OCI-LY1 (cell line): Measurements from ENCODE around the gene SZT2.

Source experiments
- EZH2 ChIP-seq: fragments of 200-600 bp; sonication (generic), shearing (Covaris generic); IDR thresholded peaks from 2 replicates; pipeline ENCODE4 v1.8.0; 2017; ENCODE audit warnings: borderline replicate concordance, mixed run types, mild to moderate bottlenecking, antibody characterized with exemption, low read length, moderate library complexity, mixed read lengths
- TF ChIP-seq, protein P1 (sequence below): fragments of 200-600 bp; sonication (generic), shearing (Covaris generic); IDR thresholded peaks from 2 replicates; pipeline ENCODE4 v1.5.1; 2017; ENCODE audit warnings: mild to moderate bottlenecking, antibody characterized with exemption, low read length, moderate library complexity, mixed read lengths

DNA sequence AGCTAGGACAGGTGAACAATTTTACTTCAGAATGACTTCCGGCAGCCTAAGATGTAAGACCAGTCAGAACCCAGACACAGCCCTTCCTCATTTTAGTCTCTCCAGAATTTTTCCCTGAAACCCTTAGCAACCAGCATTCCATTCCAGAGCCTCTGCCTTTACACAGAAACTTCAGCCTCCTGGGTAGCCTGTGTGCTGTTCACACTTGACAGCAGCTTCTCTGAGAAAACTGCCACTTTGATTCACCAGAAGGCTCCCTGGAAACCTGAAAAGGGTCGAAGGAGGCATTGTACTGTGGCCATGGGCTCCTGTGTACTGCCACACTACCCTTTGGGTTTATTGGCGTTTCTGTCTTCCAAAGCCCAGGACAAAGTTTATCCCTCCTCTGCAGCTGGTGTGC, 46.7 kb downstream of the SZT2 start:
- TF ChIP-seq, protein P1, sequence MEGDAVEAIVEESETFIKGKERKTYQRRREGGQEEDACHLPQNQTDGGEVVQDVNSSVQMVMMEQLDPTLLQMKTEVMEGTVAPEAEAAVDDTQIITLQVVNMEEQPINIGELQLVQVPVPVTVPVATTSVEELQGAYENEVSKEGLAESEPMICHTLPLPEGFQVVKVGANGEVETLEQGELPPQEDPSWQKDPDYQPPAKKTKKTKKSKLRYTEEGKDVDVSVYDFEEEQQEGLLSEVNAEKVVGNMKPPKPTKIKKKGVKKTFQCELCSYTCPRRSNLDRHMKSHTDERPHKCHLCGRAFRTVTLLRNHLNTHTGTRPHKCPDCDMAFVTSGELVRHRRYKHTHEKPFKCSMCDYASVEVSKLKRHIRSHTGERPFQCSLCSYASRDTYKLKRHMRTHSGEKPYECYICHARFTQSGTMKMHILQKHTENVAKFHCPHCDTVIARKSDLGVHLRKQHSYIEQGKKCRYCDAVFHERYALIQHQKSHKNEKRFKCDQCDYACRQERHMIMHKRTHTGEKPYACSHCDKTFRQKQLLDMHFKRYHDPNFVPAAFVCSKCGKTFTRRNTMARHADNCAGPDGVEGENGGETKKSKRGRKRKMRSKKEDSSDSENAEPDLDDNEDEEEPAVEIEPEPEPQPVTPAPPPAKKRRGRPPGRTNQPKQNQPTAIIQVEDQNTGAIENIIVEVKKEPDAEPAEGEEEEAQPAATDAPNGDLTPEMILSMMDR: no peak
- no peak for TF ChIP-seq EZH2
